Cardiac muscle cell (in vitro differentiated cells and primary cell): ENCODE results near the gene SNRPB2. TPM values are rescaled to one million over a fixed set of nuclear protein-coding genes. Genes with fewer than 3 reads are reported as not detected.
A peak's percentile ranks its signal among the peaks of the same experiment; 100 is the strongest.

ENCODE experiments used
- DNase-seq, 2 donors: peaks; one replicate each; pipeline versions ENCODE4 v3.0.0 to v3.0.0-alpha.2; 2010 to 2017; ENCODE audit warnings: low read depth in 1 of 2, low spot score in 1 of 2
- H3K27ac ChIP-seq: fragments of 200-600 bp; sonication (generic); 2 replicates; pipeline ENCODE4 v1.5.1; 2016
- H3K27me3 ChIP-seq: fragments of 200-600 bp; sonication (generic); 2 replicates; pipeline ENCODE4 v1.6.0; 2016; ENCODE audit warnings: control low read depth
- H3K36me3 ChIP-seq: fragments of 200-600 bp; sonication (generic); 2 replicates; pipeline ENCODE4 v1.5.1; 2016; ENCODE audit warnings: control low read depth
- H3K4me1 ChIP-seq: fragments of 200-600 bp; sonication (generic); 2 replicates; pipeline ENCODE4 v1.8.1; 2017; ENCODE audit warnings: low read depth, mild to moderate bottlenecking, mixed run types
- H3K4me3 ChIP-seq: fragments of 200-600 bp; sonication (generic); 2 replicates; pipeline ENCODE4 v1.5.1; 2016; ENCODE audit warnings: mild to moderate bottlenecking
- H3K9me3 ChIP-seq: fragments of 200-600 bp; sonication (generic); 2 replicates; pipeline ENCODE4 v1.5.1; 2017; ENCODE audit warnings: low read depth, mild to moderate bottlenecking, control low read depth
- CTCF ChIP-seq: IDR thresholded peaks from 2 replicates; pipeline ENCODE4 v1.5.1; 2012; ENCODE audit warnings: low read depth, mild to moderate bottlenecking, low read length
- polyA plus RNA-seq: library from polyadenylated mRNA; unstranded; fragments of >200 nt; fragmentation: Nextera tagmentation; extraction: Ambion mirVana; gene quantifications from 2 replicates; pipeline ENCODE4 v1.2.1, GENCODE V29; 2016
- total RNA-seq: library from RNA; depleted of rRNA; stranded (reverse); fragments of >200 nt; gene quantifications from 2 replicates; pipeline ENCODE4 v1.2.3, GENCODE V29; 2016

SNRPB2 gene
- total and polyA plus RNA-seq, 2 experiments from 2014 or later: 16.4 to 99.7 TPM

- H3K4me3 ChIP-seq: no peak overlapping the region
- no peak overlapping the region for H3K27ac ChIP-seq
- TF ChIP-seq CTCF: no peak
- DNase-seq: no peak
- no peaks in the 10 kb centered on the region for H3K27me3 ChIP-seq
- no peaks in the 10 kb centered on the region for H3K9me3 ChIP-seq
- no peaks in the 10 kb centered on the region for H3K36me3 ChIP-seq
- H3K4me1 ChIP-seq: no peaks in the 10 kb centered on the region
Observed at GRCh38 chr20:16692442-16692841, 37.4 kb upstream of the SNRPB2 start.

- H3K4me3 ChIP-seq: no peak overlapping the region
- no peak for DNase-seq
- H3K4me1 ChIP-seq: no peaks in the 10 kb centered on the region
- H3K27ac ChIP-seq: no peak overlapping the region
- H3K27me3 ChIP-seq: no peaks in the 10 kb centered on the region
- no peaks in the 10 kb centered on the region for H3K36me3 ChIP-seq
- no peaks in the 10 kb centered on the region for H3K9me3 ChIP-seq
- no peak for TF ChIP-seq CTCF
Observed at GRCh38 chr20:16693278-16693677, 36.5 kb upstream of the SNRPB2 start.

GRCh38 chr20:16694161-16694560 lies 35.7 kb upstream of the SNRPB2 start:
- Histone ChIP-seq H3K27ac (no peak overlapping the region), H3K27me3 (no peaks in the 10 kb centered on the region), H3K9me3 (no peaks in the 10 kb centered on the region), H3K4me3 (no peak overlapping the region), H3K4me1 (peaks cover 2% of the 10 kb centered on the region), H3K36me3 (no peaks in the 10 kb centered on the region)
- no peak for DNase-seq
- no peak for TF ChIP-seq CTCF

GRCh38 chr20:16695628-16696027 lies 34.2 kb upstream of the SNRPB2 start:
- no peak for TF ChIP-seq CTCF
- no peak overlapping the region for H3K4me3 ChIP-seq
- no peak overlapping the region for H3K27ac ChIP-seq
- H3K36me3 ChIP-seq: no peaks in the 10 kb centered on the region
- no peaks in the 10 kb centered on the region for H3K27me3 ChIP-seq
- DNase-seq: no peak
- no peaks in the 10 kb centered on the region for H3K9me3 ChIP-seq
- H3K4me1 ChIP-seq: peaks cover 7% of the 10 kb centered on the region

GRCh38 chr20:16699293-16699692 lies 30.5 kb upstream of the SNRPB2 start:
- H3K9me3 ChIP-seq: no peaks in the 10 kb centered on the region
- no peak for TF ChIP-seq CTCF
- peak in 1 of 2 donors; percentile 73 for DNase-seq
- H3K27ac ChIP-seq: no peak overlapping the region
- no peaks in the 10 kb centered on the region for H3K36me3 ChIP-seq
- H3K4me3 ChIP-seq: no peak overlapping the region
- no peaks in the 10 kb centered on the region for H3K27me3 ChIP-seq
- H3K4me1 ChIP-seq: peaks cover 7% of the 10 kb centered on the region

GRCh38 chr20:16701296-16701695 lies 28.5 kb upstream of the SNRPB2 start:
- Histone ChIP-seq H3K27ac (no peak overlapping the region), H3K36me3 (no peaks in the 10 kb centered on the region), H3K4me1 (peaks cover 7% of the 10 kb centered on the region), H3K9me3 (no peaks in the 10 kb centered on the region), H3K27me3 (no peaks in the 10 kb centered on the region), H3K4me3 (no peak overlapping the region)
- peak; percentile 23 for TF ChIP-seq CTCF
- peak; percentile 6 to 7 for DNase-seq
